Right atrium auricular region (tissue), 2 donors: ENCODE measurements around the gene PTPRK. TPM values are rescaled to one million over a fixed set of nuclear protein-coding genes. Genes with fewer than 3 reads are reported as not detected.

Experiments
- DNase-seq: peaks from one replicate; pipeline ENCODE4 v3.0.0-alpha.2; 2019; ENCODE audit warnings: low spot score
- H3K27ac ChIP-seq, 2 donors: fragments of 200-600 bp; sonication (generic); 1 replicate in 1 of 2; 2 replicates in 1 of 2; pipeline ENCODE4 v1.5.1; 2016 to 2019
- H3K27me3 ChIP-seq, 2 donors: fragments of 200-600 bp; sonication (generic); one replicate each; pipeline versions ENCODE4 v1.5.1 to v1.6.0; 2017 to 2019
- H3K36me3 ChIP-seq: fragments of 200-600 bp; sonication (generic); one replicate; pipeline ENCODE4 v1.5.1; 2016
- H3K4me1 ChIP-seq, 2 donors: fragments of 200-600 bp; sonication (generic); one replicate each; pipeline versions ENCODE4 v1.5.1 to v1.6.0; 2017 to 2019
- H3K4me3 ChIP-seq, 2 donors: fragments of 200-600 bp; sonication (generic); 1 replicate in 1 of 2; 2 replicates in 1 of 2; pipeline ENCODE4 v1.5.1; 2017 to 2019; ENCODE audit warnings: mild to moderate bottlenecking in 1 of 2, moderate library complexity in 1 of 2
- H3K9me3 ChIP-seq, 2 donors: fragments of 200-600 bp; sonication (generic); one replicate each; pipeline ENCODE4 v1.5.1; 2019
- CTCF ChIP-seq, 2 donors: fragments of 200-600 bp; sonication (generic); IDR thresholded peaks; one replicate each; pipeline ENCODE4 v1.5.1; 2019; ENCODE audit warnings: antibody characterized with exemption in 2 of 2
- total RNA-seq, 2 donors: library from RNA; depleted of rRNA; stranded (reverse); fragments of >200 nt; gene quantifications; one replicate each; pipeline ENCODE4 v1.1.0, GENCODE V29; 2016

Gene PTPRK
- total RNA-seq, 2 donors from 2014 or later = 24.5 to 36.4 TPM

- Histone ChIP-seq H3K27ac (no peak overlapping the region), H3K4me1 (no peaks in the 10 kb centered on the region), H3K27me3 (no peaks in the 10 kb centered on the region), H3K9me3 (no peaks in the 10 kb centered on the region), H3K4me3 (no peak overlapping the region), H3K36me3 (no peaks in the 10 kb centered on the region)
- no peak for TF ChIP-seq CTCF (IDR thresholded peaks at IDR 0.05)
- DNase-seq = no peak
Measured at GRCh38 chr6:128186729-128187128, 333.7 kb downstream of the PTPRK start.

- H3K27ac ChIP-seq = no peak overlapping the region
- no peak overlapping the region for H3K4me3 ChIP-seq
- TF ChIP-seq CTCF (IDR thresholded peaks at IDR 0.05) = no peak
- H3K4me1 ChIP-seq = no peaks in the 10 kb centered on the region
- H3K36me3 ChIP-seq = no peaks in the 10 kb centered on the region
- H3K9me3 ChIP-seq = no peaks in the 10 kb centered on the region
- no peaks in the 10 kb centered on the region for H3K27me3 ChIP-seq
- no peak for DNase-seq
Measured at GRCh38 chr6:128179876-128180438, 340.4 kb downstream of the PTPRK start.

GRCh38 chr6:128174724-128175123 lies 345.7 kb downstream of the PTPRK start:
- no peak for DNase-seq
- Histone ChIP-seq H3K9me3 (no peaks in the 10 kb centered on the region), H3K27ac (no peak overlapping the region), H3K27me3 (no peaks in the 10 kb centered on the region), H3K36me3 (no peaks in the 10 kb centered on the region), H3K4me3 (no peak overlapping the region), H3K4me1 (no peaks in the 10 kb centered on the region)
- no peak for TF ChIP-seq CTCF (IDR thresholded peaks at IDR 0.05)

- Histone ChIP-seq H3K4me1 (no peaks in the 10 kb centered on the region), H3K9me3 (no peaks in the 10 kb centered on the region), H3K36me3 (no peaks in the 10 kb centered on the region), H3K4me3 (no peak overlapping the region), H3K27ac (no peak overlapping the region), H3K27me3 (no peaks in the 10 kb centered on the region)
- DNase-seq = no peak
- TF ChIP-seq CTCF (IDR thresholded peaks at IDR 0.05) = no peak
Measured at GRCh38 chr6:128172752-128173682, 347.4 kb downstream of the PTPRK start.

GRCh38 chr6:128172081-128172480 lies 348.3 kb downstream of the PTPRK start:
- Histone ChIP-seq H3K27ac (no peak overlapping the region), H3K27me3 (no peaks in the 10 kb centered on the region), H3K4me3 (no peak overlapping the region), H3K4me1 (no peaks in the 10 kb centered on the region), H3K36me3 (no peaks in the 10 kb centered on the region), H3K9me3 (no peaks in the 10 kb centered on the region)
- TF ChIP-seq CTCF (IDR thresholded peaks at IDR 0.05) = no peak
- no peak for DNase-seq
